GM21367 (cell line): ENCODE results near the gene FAM47E.
"Not testable (repeated sequence)": the region's sequence is repeated elsewhere in the genome, so short reads cannot be mapped to it uniquely, and the experiment has no call there.

Experiments
- ATAC-seq: cut with Tn5 transposase; IDR thresholded peaks from one replicate; pipeline ENCODE4 v1.9.1; 2021; ENCODE audit not compliant: unreplicated experiment

Gene FAM47E

GRCh38 chr4:76266627-76267026 lies 15.1 kb downstream of the FAM47E start:
- ATAC-seq, result no peak

- ATAC-seq, result no peak
These were observed 16.3 kb downstream of the FAM47E start for GRCh38 chr4:76267811-76268210.

GRCh38 chr4:76270244-76271175 lies 19.0 kb downstream of the FAM47E start:
- no peak for ATAC-seq

GRCh38 chr4:76271248-76271647 lies 19.7 kb downstream of the FAM47E start:
- no peak for ATAC-seq

- no peak for ATAC-seq
These were observed 20.6 kb downstream of the FAM47E start for GRCh38 chr4:76272073-76272472.

- no peak for ATAC-seq
These were observed 21.1 kb downstream of the FAM47E start for GRCh38 chr4:76272582-76272981.

- no peak for ATAC-seq
These were observed 21.5 kb downstream of the FAM47E start for GRCh38 chr4:76272999-76273398.

- ATAC-seq, result no peak
These were observed 24.1 kb downstream of the FAM47E start for GRCh38 chr4:76275486-76276124.

GRCh38 chr4:76276813-76277212 lies 25.3 kb downstream of the FAM47E start:
- no peak for ATAC-seq

- ATAC-seq, result no peak
These were observed 26.1 kb downstream of the FAM47E start for GRCh38 chr4:76277667-76278066.

- no peak for ATAC-seq
These were observed 27.1 kb downstream of the FAM47E start for GRCh38 chr4:76278583-76278982.

GRCh38 chr4:76279462-76279861 lies 27.9 kb downstream of the FAM47E start:
- ATAC-seq, result no peak

- ATAC-seq, result no peak
These were observed 29.2 kb downstream of the FAM47E start for GRCh38 chr4:76280488-76281441.

GRCh38 chr4:76281594-76281993 lies 30.1 kb downstream of the FAM47E start:
- not testable (repeated sequence) for ATAC-seq

- ATAC-seq, result no peak
These were observed 31.6 kb downstream of the FAM47E start for GRCh38 chr4:76282941-76283689.

- no peak for ATAC-seq
These were observed 32.4 kb downstream of the FAM47E start for GRCh38 chr4:76283900-76284299.

- not testable (repeated sequence) for ATAC-seq
These were observed 36.3 kb downstream of the FAM47E start for GRCh38 chr4:76287811-76288210.

- ATAC-seq, result no peak
These were observed 41.2 kb downstream of the FAM47E start for GRCh38 chr4:76292730-76293129.

- no peak for ATAC-seq
These were observed 42.3 kb downstream of the FAM47E start for GRCh38 chr4:76293772-76294171.

GRCh38 chr4:76296286-76296820 lies 44.8 kb downstream of the FAM47E start:
- no peak for ATAC-seq
